Measurements from ENCODE around the gene BAIAP2L1.
"Not testable (repeated sequence)": the region's sequence is repeated elsewhere in the genome, so short reads cannot be mapped to it uniquely, and the experiment has no call there.

Gene BAIAP2L1

GRCh38 chr7:98317366-98318040 lies 83.4 kb downstream of the BAIAP2L1 start:
- DNase-seq: no peak

GRCh38 chr7:98315994-98316527 lies 84.8 kb downstream of the BAIAP2L1 start:
- DNase-seq: not testable (repeated sequence)

- DNase-seq: no peak
These were observed 85.4 kb downstream of the BAIAP2L1 start for GRCh38 chr7:98315318-98315993.

- DNase-seq: no peak
These were observed 86.4 kb downstream of the BAIAP2L1 start for GRCh38 chr7:98314469-98314868.

DNA sequence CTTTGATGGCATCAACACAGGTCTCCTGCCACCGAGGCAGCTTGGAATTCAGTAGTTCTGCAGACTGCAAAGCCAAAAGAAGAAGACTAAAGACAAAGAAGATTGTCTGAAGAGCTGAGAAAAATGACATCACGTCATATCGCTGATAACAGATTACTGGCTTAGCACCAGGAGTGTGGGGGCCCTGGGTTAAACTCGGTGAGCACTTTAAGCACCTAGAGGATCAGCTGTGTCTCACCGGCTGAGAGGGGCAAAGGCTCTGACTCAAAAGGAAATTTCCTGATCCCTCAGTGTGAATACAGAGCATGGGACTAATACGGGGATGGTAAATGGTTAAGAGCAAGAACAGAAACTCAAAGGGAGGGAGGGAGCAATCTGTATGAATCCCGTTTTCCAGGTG lies 88.7 kb downstream of the BAIAP2L1 start:
- DNase-seq: no peak

- DNase-seq: no peak
These were observed 91.3 kb downstream of the BAIAP2L1 start for GRCh38 chr7:98309566-98309965.

DNA sequence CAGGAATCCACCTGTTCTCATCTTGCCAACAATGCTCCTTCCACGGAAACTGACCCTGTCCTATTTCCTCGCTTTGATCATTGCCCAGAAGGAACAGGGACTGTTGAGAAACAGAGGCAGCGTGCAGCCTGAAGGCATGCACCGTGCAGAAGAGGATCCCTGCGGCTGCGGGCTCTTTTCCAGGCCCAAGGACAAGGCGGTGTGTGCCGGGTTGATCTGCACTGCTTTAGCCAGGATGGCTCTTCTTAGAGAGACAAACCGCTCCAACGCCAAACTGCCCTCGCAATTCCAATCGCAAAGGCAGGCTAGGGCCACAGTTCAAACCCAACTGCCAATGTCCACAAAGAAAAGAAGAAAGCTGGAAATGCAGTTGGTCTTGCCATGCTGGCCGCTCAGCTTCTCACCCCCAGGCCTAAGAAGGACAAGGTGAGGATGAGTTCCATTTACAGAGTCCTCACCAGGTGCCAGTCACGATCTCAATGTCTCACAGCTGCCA lies 92.9 kb downstream of the BAIAP2L1 start:
- DNase-seq: no peak

DNA sequence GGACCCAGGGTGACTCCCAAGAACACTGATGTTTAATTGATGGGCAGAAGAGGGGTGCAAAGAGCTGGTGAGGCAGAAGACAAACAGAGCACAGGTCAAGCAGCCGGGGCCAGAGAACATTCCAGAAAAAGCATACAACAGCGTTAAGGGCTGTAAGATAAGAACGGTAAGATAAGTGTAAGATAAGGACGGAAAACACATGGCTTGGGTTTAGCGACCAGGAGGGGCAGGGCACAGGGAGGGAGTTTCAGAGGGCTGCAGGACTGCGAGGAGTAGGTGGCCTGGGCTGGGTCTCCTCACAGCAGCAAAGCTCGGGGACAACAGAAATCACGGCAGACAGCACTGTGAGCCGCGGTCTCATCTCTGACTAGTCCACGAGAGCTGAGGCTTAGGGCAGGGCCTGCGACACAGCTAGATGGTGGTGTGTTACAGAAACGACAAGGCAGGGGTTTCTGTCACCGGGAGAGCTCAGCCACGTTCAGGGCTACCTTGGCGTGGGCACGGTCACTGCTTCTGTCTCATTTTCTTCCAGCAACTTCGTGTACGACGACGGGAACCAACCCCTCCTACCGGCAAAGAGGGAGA lies 94.8 kb downstream of the BAIAP2L1 start:
- DNase-seq: no peak

- no peak for DNase-seq
These were observed 97.0 kb downstream of the BAIAP2L1 start for GRCh38 chr7:98303906-98304305.

DNA sequence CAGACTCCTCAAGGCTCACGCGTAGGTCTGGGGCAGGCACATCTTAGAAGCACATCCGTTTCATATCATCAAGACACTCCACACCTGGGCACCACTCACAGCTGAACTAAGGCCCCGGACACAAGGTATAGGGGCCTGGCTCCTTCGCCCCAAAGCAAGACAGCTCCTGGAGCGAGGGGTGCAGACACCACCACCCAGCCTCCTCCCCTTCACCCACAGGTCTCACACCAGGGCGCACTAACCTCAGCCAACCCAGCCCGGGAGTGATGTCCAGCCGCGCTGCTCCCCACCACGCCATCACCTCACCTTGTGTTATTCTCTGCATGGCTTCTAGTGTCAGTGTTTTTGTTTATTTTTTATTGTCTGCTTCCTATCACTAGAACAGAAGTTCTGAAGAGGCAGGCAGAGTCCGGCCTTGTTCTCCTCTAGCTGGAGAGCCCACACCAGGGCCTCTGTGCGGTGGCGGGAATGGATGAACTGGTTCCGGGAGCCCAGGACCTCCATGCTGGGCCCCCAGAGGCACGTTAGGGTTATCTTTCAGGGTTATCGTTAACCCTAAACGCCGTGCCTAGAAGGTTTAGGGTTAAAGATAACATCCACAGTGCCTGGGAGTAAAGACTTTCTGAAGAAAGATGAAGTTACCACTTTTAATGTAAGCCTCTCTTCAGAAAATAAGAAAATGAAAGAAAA lies 97.6 kb downstream of the BAIAP2L1 start:
- DNase-seq: no peak

DNA sequence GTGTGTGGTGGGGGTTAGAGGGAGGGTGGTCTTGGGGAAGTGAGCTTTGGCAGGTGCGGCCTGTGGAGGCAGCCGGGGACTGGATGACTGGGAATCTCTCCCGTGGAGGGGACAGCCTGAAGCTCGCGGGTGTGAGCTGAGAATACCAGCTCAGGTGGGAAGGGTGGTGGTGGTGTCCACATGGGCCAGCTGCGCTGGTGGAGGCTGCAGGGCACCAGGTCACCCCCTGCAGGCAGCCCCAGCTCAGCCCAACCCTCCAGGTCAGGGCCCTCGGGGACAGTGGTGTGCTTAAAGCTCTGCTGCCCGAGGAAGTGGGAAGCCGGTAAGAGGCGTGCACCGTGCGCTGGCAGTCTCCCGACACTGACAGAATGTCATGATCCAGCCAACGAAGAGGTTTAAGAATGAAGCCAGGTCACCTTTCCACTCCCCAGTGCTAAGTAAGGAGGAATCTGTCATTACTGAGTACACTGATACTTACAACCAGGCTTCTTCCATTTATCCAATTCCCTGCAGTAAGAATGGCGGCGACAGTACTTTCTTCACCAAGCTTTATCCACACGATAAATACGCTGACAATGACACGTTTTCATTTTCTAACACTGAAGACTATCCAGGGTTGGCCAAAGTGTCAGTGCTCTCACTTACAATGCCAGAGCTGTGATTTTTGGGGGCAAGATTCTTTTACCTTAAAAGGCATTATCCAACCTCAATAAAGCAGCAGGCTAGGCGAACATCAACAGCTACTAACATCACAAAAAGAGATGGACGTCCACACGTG lies 99.0 kb downstream of the BAIAP2L1 start:
- DNase-seq: no peak

GRCh38 chr7:98300595-98301372 lies 100.1 kb downstream of the BAIAP2L1 start:
- no peak for DNase-seq

GRCh38 chr7:98297626-98298286 lies 103.1 kb downstream of the BAIAP2L1 start:
- DNase-seq: no peak

- DNase-seq: no peak
These were observed 104.1 kb downstream of the BAIAP2L1 start for GRCh38 chr7:98296833-98297232.

GRCh38 chr7:98295467-98296192 lies 105.3 kb downstream of the BAIAP2L1 start:
- no peak for DNase-seq

DNA sequence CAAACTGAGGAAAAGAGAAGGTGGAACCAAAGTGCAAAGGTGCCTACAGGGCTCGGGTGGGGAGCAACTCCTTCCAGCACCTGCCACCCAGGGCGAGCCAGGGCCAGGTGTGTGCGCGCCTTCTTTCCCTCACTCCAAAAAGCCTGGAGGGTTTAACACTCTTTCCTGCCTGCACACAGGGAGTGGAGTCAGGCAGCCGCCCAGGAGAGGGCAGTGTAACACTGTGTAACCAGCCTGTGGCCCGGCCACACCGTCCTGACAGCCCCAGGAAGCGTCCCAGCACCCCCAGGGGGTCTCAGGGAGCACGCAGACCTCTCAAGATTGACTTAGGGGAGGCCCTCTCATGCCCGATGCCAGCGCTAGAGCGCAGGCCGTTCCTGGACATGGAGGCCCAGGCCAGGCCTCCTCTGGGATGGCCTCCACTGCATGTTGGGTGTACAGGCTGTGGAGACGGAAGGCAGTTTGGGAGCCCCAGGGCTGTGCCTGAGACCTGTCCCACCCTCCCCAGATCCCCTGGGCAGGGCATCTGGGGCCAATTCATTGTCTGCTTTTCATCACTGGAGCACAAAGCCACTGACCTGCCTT lies 106.0 kb downstream of the BAIAP2L1 start:
- DNase-seq: peak in 1 of 2 experiments; percentile 25

GRCh38 chr7:98294326-98294725 lies 106.6 kb downstream of the BAIAP2L1 start:
- DNase-seq: no peak

GRCh38 chr7:98293746-98294145 lies 107.1 kb downstream of the BAIAP2L1 start:
- no peak for DNase-seq

DNA sequence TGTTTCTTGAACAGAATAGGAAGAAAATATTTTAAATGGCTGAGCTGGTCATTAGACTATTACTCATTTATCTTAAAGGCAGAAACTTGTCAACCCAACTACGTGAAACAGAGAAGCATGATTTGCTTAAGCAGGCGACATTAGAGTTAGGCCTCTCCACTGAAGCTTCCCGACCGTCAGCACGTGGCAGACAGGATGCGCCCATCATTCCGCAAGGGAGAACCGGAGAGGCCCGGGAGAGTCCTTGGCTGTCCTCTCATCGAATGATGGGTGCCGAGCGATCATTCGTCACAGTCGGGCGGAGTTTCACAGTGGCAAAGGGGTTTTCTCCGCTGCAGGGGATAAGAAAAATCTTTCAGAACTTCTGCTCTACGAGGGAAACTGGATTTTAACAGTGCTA lies 107.6 kb downstream of the BAIAP2L1 start:
- no peak for DNase-seq

DNA sequence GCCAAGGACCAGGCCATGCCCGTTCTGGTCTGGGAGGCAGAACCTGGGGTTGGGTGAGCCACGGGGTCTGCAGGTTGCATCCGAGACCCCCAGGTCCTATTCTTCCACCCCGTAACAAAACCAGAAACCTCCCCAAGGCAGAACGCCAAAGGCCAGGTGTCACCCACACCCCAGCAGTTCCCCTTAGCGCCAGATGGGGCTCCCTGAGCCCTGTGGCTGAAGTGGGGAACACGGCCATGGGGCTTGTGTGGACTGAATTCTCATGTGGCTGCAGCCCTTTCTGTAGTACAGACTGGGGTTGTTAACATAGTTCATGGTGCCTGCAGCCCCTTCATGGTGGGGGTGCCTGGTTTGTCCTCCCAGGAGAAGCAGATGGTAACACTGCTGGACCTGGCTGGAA lies 109.2 kb downstream of the BAIAP2L1 start:
- DNase-seq: no peak

Data from SW 1271 (cell line).